ENCODE measurements around the gene STX16. TPM values are rescaled to one million over a fixed set of nuclear protein-coding genes. Genes with fewer than 3 reads are reported as not detected.

STX16 gene
- total RNA-seq, 1 donor from 2014 or later = 66.9 TPM

GRCh38 chr20:58717278-58718091 is 66.4 kb downstream of the STX16 start:
- Mint-ChIP-seq H3K36me3 (ENCODE audit: unreplicated experiment) (no peaks in the 10 kb centered on the region), H3K9me3 (ENCODE audit: unreplicated experiment) (no peaks in the 10 kb centered on the region), H3K27me3 (ENCODE audit: unreplicated experiment) (peaks cover 15% of the 10 kb centered on the region), H3K4me3 (ENCODE audit: unreplicated experiment) (no peak overlapping the region), H3K4me1 (ENCODE audit: unreplicated experiment) (no peaks in the 10 kb centered on the region), H3K27ac (ENCODE audit: unreplicated experiment) (no peak overlapping the region)
- TF ChIP-seq CTCF (IDR thresholded peaks at IDR 0.05) = no peak
- peak; percentile 81 for DNase-seq (ENCODE audit: extremely low spot score, unreplicated experiment)

- Mint-ChIP-seq H3K36me3 (ENCODE audit: unreplicated experiment) (no peaks in the 10 kb centered on the region), H3K9me3 (ENCODE audit: unreplicated experiment) (no peaks in the 10 kb centered on the region), H3K4me3 (ENCODE audit: unreplicated experiment) (no peak overlapping the region), H3K27ac (ENCODE audit: unreplicated experiment) (no peak overlapping the region), H3K27me3 (ENCODE audit: unreplicated experiment) (peaks cover 21% of the 10 kb centered on the region), H3K4me1 (ENCODE audit: unreplicated experiment) (no peaks in the 10 kb centered on the region)
- DNase-seq (ENCODE audit: extremely low spot score, unreplicated experiment) = no peak
- TF ChIP-seq CTCF (IDR thresholded peaks at IDR 0.05) = no peak
Measured at GRCh38 chr20:58718121-58718563, 67.1 kb downstream of the STX16 start.

- no peak for DNase-seq (ENCODE audit: extremely low spot score, unreplicated experiment)
- H3K9me3 Mint-ChIP-seq (ENCODE audit: unreplicated experiment) = no peaks in the 10 kb centered on the region
- no peak for TF ChIP-seq CTCF (IDR thresholded peaks at IDR 0.05)
- H3K27ac Mint-ChIP-seq (ENCODE audit: unreplicated experiment) = no peak overlapping the region
- no peaks in the 10 kb centered on the region for H3K4me1 Mint-ChIP-seq (ENCODE audit: unreplicated experiment)
- no peaks in the 10 kb centered on the region for H3K36me3 Mint-ChIP-seq (ENCODE audit: unreplicated experiment)
- no peak overlapping the region for H3K4me3 Mint-ChIP-seq (ENCODE audit: unreplicated experiment)
- H3K27me3 Mint-ChIP-seq (ENCODE audit: unreplicated experiment) = peaks cover 27% of the 10 kb centered on the region
Measured at GRCh38 chr20:58718729-58719128, 67.6 kb downstream of the STX16 start.

- peak; percentile 72 for DNase-seq (ENCODE audit: extremely low spot score, unreplicated experiment)
- Mint-ChIP-seq H3K4me1 (ENCODE audit: unreplicated experiment) (no peaks in the 10 kb centered on the region), H3K9me3 (ENCODE audit: unreplicated experiment) (no peaks in the 10 kb centered on the region), H3K27ac (ENCODE audit: unreplicated experiment) (no peak overlapping the region), H3K4me3 (ENCODE audit: unreplicated experiment) (no peak overlapping the region), H3K27me3 (ENCODE audit: unreplicated experiment) (peaks cover 32% of the 10 kb centered on the region), H3K36me3 (ENCODE audit: unreplicated experiment) (no peaks in the 10 kb centered on the region)
- no peak for TF ChIP-seq CTCF (IDR thresholded peaks at IDR 0.05)
Measured at GRCh38 chr20:58719258-58719657, 68.2 kb downstream of the STX16 start.

GRCh38 chr20:58719971-58720371 is 68.9 kb downstream of the STX16 start:
- Mint-ChIP-seq H3K27ac (ENCODE audit: unreplicated experiment) (no peak overlapping the region), H3K4me3 (ENCODE audit: unreplicated experiment) (no peak overlapping the region), H3K36me3 (ENCODE audit: unreplicated experiment) (no peaks in the 10 kb centered on the region), H3K4me1 (ENCODE audit: unreplicated experiment) (no peaks in the 10 kb centered on the region), H3K27me3 (ENCODE audit: unreplicated experiment) (peaks cover 40% of the 10 kb centered on the region), H3K9me3 (ENCODE audit: unreplicated experiment) (no peaks in the 10 kb centered on the region)
- peak; percentile 67 for DNase-seq (ENCODE audit: extremely low spot score, unreplicated experiment)
- no peak for TF ChIP-seq CTCF (IDR thresholded peaks at IDR 0.05)
